OCI-LY7 (cell line): ENCODE data around the gene NAGLU. TPM values are rescaled to one million over a fixed set of nuclear protein-coding genes. Genes with fewer than 3 reads are reported as not detected.

ENCODE experiments used
- BruUV-seq: library from RNA; stranded (reverse); fragments of 400-500 nt; replicated peaks from 2 replicates; lab custom pipeline; 2021; lab: Mats Ljungman, UMichigan
- CTCF ChIA-PET: fragments of 300-600 bp; sonication (Branson Sonifier 250); formaldehyde crosslinking; loops from one replicate; lab custom pipeline; 2022; ENCODE audit warnings: antibody characterized with exemption; ENCODE audit not compliant: unreplicated experiment; lab: Charles Lee
- POLR2A ChIA-PET: fragments of 300-600 bp; sonication (Branson Sonifier 250); formaldehyde crosslinking; loops from one replicate; lab custom pipeline; 2022; ENCODE audit warnings: antibody characterized with exemption; lab: Charles Lee
- DNase-seq: peaks from one replicate; pipeline ENCODE4 v3.0.0-alpha.2; 2015; ENCODE audit warnings: low spot score
- H2AFZ ChIP-seq: fragments of 200-600 bp; sonication (generic), shearing (Covaris generic); 2 replicates; pipeline ENCODE4 v1.6.1; 2014; ENCODE audit warnings: mild to moderate bottlenecking, antibody characterized with exemption, low read length, moderate library complexity
- H3K27ac ChIP-seq: fragments of 200-600 bp; sonication (generic); 2 replicates; pipeline ENCODE4 v1.5.1; 2014; ENCODE audit warnings: mixed run types, low read depth, mild to moderate bottlenecking, moderate library complexity, low read length, inconsistent platforms; ENCODE audit not compliant: poor library complexity, severe bottlenecking
- H3K36me3 ChIP-seq: fragments of 200-600 bp; sonication (generic); 2 replicates; pipeline ENCODE4 v1.6.1; 2014; ENCODE audit warnings: mild to moderate bottlenecking, antibody characterized with exemption, low read length, moderate library complexity, mixed read lengths; ENCODE audit not compliant: insufficient read depth
- H3K4me1 ChIP-seq: fragments of 200-600 bp; sonication (generic); 2 replicates; pipeline ENCODE4 v1.5.1; 2014; ENCODE audit warnings: mild to moderate bottlenecking, low read length; ENCODE audit not compliant: insufficient read depth, poor library complexity, severe bottlenecking
- H3K4me2 ChIP-seq: fragments of 200-600 bp; sonication (generic); 2 replicates; pipeline ENCODE4 v1.6.1; 2014; ENCODE audit warnings: mild to moderate bottlenecking, low read length
- H3K4me3 ChIP-seq: fragments of 200-600 bp; sonication (generic); 2 replicates; pipeline ENCODE4 v1.5.1; 2014; ENCODE audit warnings: mild to moderate bottlenecking, low read depth, low read length; ENCODE audit not compliant: poor library complexity, severe bottlenecking
- H3K79me2 ChIP-seq: fragments of 200-600 bp; sonication (generic); 2 replicates; pipeline ENCODE4 v1.6.1; 2016; ENCODE audit warnings: low read depth, mild to moderate bottlenecking, low read length, moderate library complexity, mixed read lengths; ENCODE audit not compliant: insufficient read depth
- H3K9me2 ChIP-seq: fragments of 200-600 bp; sonication (generic); 2 replicates; pipeline ENCODE4 v1.6.1; 2016; ENCODE audit warnings: mild to moderate bottlenecking, low read length, mixed read lengths; ENCODE audit not compliant: insufficient read depth
- H3K9me3 ChIP-seq: fragments of 200-600 bp; sonication (generic); 2 replicates; pipeline ENCODE4 v1.6.1; 2014; ENCODE audit warnings: mild to moderate bottlenecking, mixed run types, low read length, mixed read lengths
- H4K20me1 ChIP-seq: fragments of 200-600 bp; sonication (generic); 2 replicates; pipeline ENCODE4 v1.6.1; 2014; ENCODE audit warnings: mild to moderate bottlenecking, antibody characterized with exemption, low read length, moderate library complexity, mixed read lengths; ENCODE audit not compliant: insufficient read depth
- CTCF ChIP-seq: fragments of 200-600 bp; sonication (generic); conservative IDR thresholded peaks from 2 replicates; pipeline ENCODE4 v1.5.1; 2014; ENCODE audit warnings: mild to moderate bottlenecking, antibody characterized with exemption, low read length, moderate library complexity, mixed read lengths
- EZH2phosphoT487 ChIP-seq: fragments of 200-600 bp; sonication (generic); IDR thresholded peaks from 2 replicates; pipeline ENCODE4 v1.6.1; 2018; ENCODE audit warnings: low read depth, borderline replicate concordance, mild to moderate bottlenecking, mixed run types, antibody characterized with exemption, low read length, moderate library complexity, mixed read lengths
- intact Hi-C: fragments of 100-400 bp; cut with micrococcal nuclease; formaldehyde crosslinking; loops from one replicate; pipeline ENCODE4 v1.10.0; 2022; ENCODE audit not compliant: unreplicated experiment
- total RNA-seq, 2 experiments: library from RNA; depleted of rRNA in 1 of 2; stranded (reverse); fragments of >200 nt in 1 of 2; shearing (Covaris generic) in 1 of 2; gene quantifications; 2 replicates each; pipeline ENCODE4 v1.2.3, GENCODE V29; 2014 to 2022

The NAGLU gene
- total RNA-seq, 2 experiments from 2014 or later: 37.6 to 42.8 TPM

- Histone ChIP-seq H3K79me2 (no peaks in the 10 kb centered on the region), H3K9me3 (no peaks in the 10 kb centered on the region), H3K36me3 (peaks cover 6% of the 10 kb centered on the region), H3K27ac (no peak overlapping the region), H3K9me2 (no peaks in the 10 kb centered on the region), H4K20me1 (no peaks in the 10 kb centered on the region), H3K4me2 (no peak overlapping the region), H3K4me1 (no peaks in the 10 kb centered on the region), H2AFZ (no peak overlapping the region), H3K4me3 (no peak overlapping the region)
- ChIA-PET POLR2A (no interaction called here), CTCF (no interaction called here)
- TF ChIP-seq EZH2phosphoT487 (no peak), CTCF (no peak)
- intact Hi-C loops: no loop called here
- DNase-seq: no peak
- BruUV-seq: no TSS peak
Observed at GRCh38 chr17:42509409-42509808, 26.6 kb upstream of the NAGLU start.

GRCh38 chr17:42509841-42510240 lies 26.2 kb upstream of the NAGLU start:
- H3K36me3 ChIP-seq: peaks cover 6% of the 10 kb centered on the region
- intact Hi-C loops: no loop called here

More at GRCh38 chr17:42509841-42510240, 26.2 kb upstream of the NAGLU start:
- ChIA-PET CTCF (no interaction called here), POLR2A (no interaction called here)
- Histone ChIP-seq H3K79me2 (no peaks in the 10 kb centered on the region), H3K4me2 (no peak overlapping the region), H3K4me1 (no peaks in the 10 kb centered on the region), H3K9me3 (no peaks in the 10 kb centered on the region), H4K20me1 (no peaks in the 10 kb centered on the region), H3K9me2 (no peaks in the 10 kb centered on the region), H3K4me3 (no peak overlapping the region), H2AFZ (no peak overlapping the region), H3K27ac (no peak overlapping the region)
- no TSS peak for BruUV-seq
- no peak for DNase-seq
- TF ChIP-seq EZH2phosphoT487 (no peak), CTCF (no peak)
